Progenitor cell of endocrine pancreas (in vitro differentiated cells): ENCODE data around the gene NLRP6. TPM values are rescaled to one million over a fixed set of nuclear protein-coding genes. Genes with fewer than 3 reads are reported as not detected.
A peak's percentile ranks its signal among the peaks of the same experiment; 100 is the strongest.
"Not testable (repeated sequence)": the region's sequence is repeated elsewhere in the genome, so short reads cannot be mapped to it uniquely, and the experiment has no call there.

Source experiments
- DNase-seq: peaks from one replicate; pipeline ENCODE4 v3.0.0; 2021; ENCODE audit warnings: low spot score; ENCODE audit not compliant: unreplicated experiment
- H3K27ac Mint-ChIP-seq: 2 replicates; pipeline ENCODE4 v1.8.0; 2021; ENCODE audit warnings: mild to moderate bottlenecking, moderate library complexity, mixed read lengths
- H3K27me3 Mint-ChIP-seq: 2 replicates; pipeline ENCODE4 v1.8.0; 2021; ENCODE audit warnings: mixed read lengths
- H3K36me3 Mint-ChIP-seq: 2 replicates; pipeline ENCODE4 v1.8.0; 2022; ENCODE audit warnings: mixed read lengths; ENCODE audit not compliant: insufficient read depth
- H3K4me1 Mint-ChIP-seq: 2 replicates; pipeline ENCODE4 v1.8.0; 2021; ENCODE audit warnings: low read depth, mixed read lengths
- H3K4me3 Mint-ChIP-seq: 2 replicates; pipeline ENCODE4 v1.8.0; 2021; ENCODE audit warnings: low read depth, mild to moderate bottlenecking, moderate library complexity, mixed read lengths
- H3K9me3 Mint-ChIP-seq: 2 replicates; pipeline ENCODE4 v1.8.0; 2021; ENCODE audit warnings: low read depth, mixed read lengths
- CTCF ChIP-seq: fragments of 200-600 bp; sonication (generic); IDR thresholded peaks from one replicate; pipeline ENCODE4 v1.5.0; 2021; ENCODE audit warnings: antibody characterized with exemption, mild to moderate bottlenecking; ENCODE audit not compliant: unreplicated experiment
- total RNA-seq: library from RNA; stranded (reverse); gene quantifications from 2 replicates; pipeline ENCODE4 v1.2.1, GENCODE V29; 2021

NLRP6 gene
- total RNA-seq, 1 donor from 2014 or later = not detected

GRCh38 chr11:235997-236773 lies 42.0 kb upstream of the NLRP6 start, which contains the start of gene SIRT3:
Gene SIRT3, minus strand, starts transcription at chr11:236342. Its CDS starts 14 bp downstream, at chr11:236328.
- no peaks in the 10 kb centered on the region for H3K27me3 Mint-ChIP-seq
- peaks cover 11% of the 10 kb centered on the region for H3K4me1 Mint-ChIP-seq
- H3K4me3 Mint-ChIP-seq = peak within 1 kb of the TSS; percentile 95
- peak; percentile 67 for DNase-seq
- H3K36me3 Mint-ChIP-seq = peaks cover 2% of the 10 kb centered on the region
- TF ChIP-seq CTCF = peak; percentile 39
- H3K9me3 Mint-ChIP-seq = no peaks in the 10 kb centered on the region
- peak within 1 kb of the TSS; percentile 99 for H3K27ac Mint-ChIP-seq

GRCh38 chr11:236774-237767 lies 41.1 kb upstream of the NLRP6 start, which contains the start of gene PSMD13:
Gene PSMD13, plus strand, starts transcription at chr11:236976. Its CDS starts 74 bp downstream, at chr11:237050.
- Mint-ChIP-seq H3K27me3 (no peaks in the 10 kb centered on the region), H3K27ac (peak within 1 kb of the TSS; percentile 99)

GRCh38 chr11:238346-238745 lies 39.9 kb upstream of the NLRP6 start:
- H3K9me3 Mint-ChIP-seq, H3K36me3 Mint-ChIP-seq, H3K27ac Mint-ChIP-seq, H3K27me3 Mint-ChIP-seq, DNase-seq: not testable (repeated sequence)
- peaks cover 11% of the 10 kb centered on the region for H3K4me1 Mint-ChIP-seq
- H3K4me3 Mint-ChIP-seq = peak overlapping the region; percentile 95

More at GRCh38 chr11:236774-237767, 41.1 kb upstream of the NLRP6 start, which contains the start of gene PSMD13:
- TF ChIP-seq CTCF = no peak
- Mint-ChIP-seq H3K9me3 (no peaks in the 10 kb centered on the region), H3K36me3 (peaks cover 8% of the 10 kb centered on the region), H3K4me3 (peak within 1 kb of the TSS; percentile 95), H3K4me1 (peaks cover 11% of the 10 kb centered on the region)
- peak; percentile 68 for DNase-seq

GRCh38 chr11:240315-240714 lies 37.9 kb upstream of the NLRP6 start:
- H3K36me3 Mint-ChIP-seq = peaks cover 12% of the 10 kb centered on the region
- H3K4me3 Mint-ChIP-seq = no peak overlapping the region
- H3K27me3 Mint-ChIP-seq = no peaks in the 10 kb centered on the region
- TF ChIP-seq CTCF = no peak
- no peak overlapping the region for H3K27ac Mint-ChIP-seq
- H3K9me3 Mint-ChIP-seq = no peaks in the 10 kb centered on the region
- DNase-seq = no peak
- H3K4me1 Mint-ChIP-seq = peaks cover 7% of the 10 kb centered on the region

GRCh38 chr11:241634-242033 lies 36.6 kb upstream of the NLRP6 start:
- Mint-ChIP-seq H3K27me3 (no peaks in the 10 kb centered on the region), H3K4me3 (no peak overlapping the region), H3K4me1 (peaks cover 5% of the 10 kb centered on the region), H3K36me3 (peaks cover 14% of the 10 kb centered on the region), H3K27ac (no peak overlapping the region), H3K9me3 (no peaks in the 10 kb centered on the region)
- no peak for TF ChIP-seq CTCF
- DNase-seq = no peak
